Activated T-helper 2 cell treated with anti-CD3 and anti-CD28 coated beads, Interferon-gamma antibody, Interleukin-2, Interleukin-4, amounts not matched to agents 10 μg/mL and 5 μg/mL and 100 μg/mL, durations not matched to agents 14 hours and 24 hours and 36 hours (primary cell): ENCODE results near the gene STX1A. TPM values are rescaled to one million over a fixed set of nuclear protein-coding genes. Genes with fewer than 3 reads are reported as not detected.
A peak's percentile ranks its signal among the peaks of the same experiment; 100 is the strongest.
"Not testable (repeated sequence)": the region's sequence is repeated elsewhere in the genome, so short reads cannot be mapped to it uniquely, and the experiment has no call there.

ENCODE experiments used
- DNase-seq: peaks from one replicate; pipeline ENCODE4 v3.0.0; 2021; ENCODE audit warnings: low spot score
- H3K27ac Mint-ChIP-seq: one replicate; pipeline ENCODE4 v1.8.0; 2021; ENCODE audit warnings: mixed read lengths
- H3K27me3 Mint-ChIP-seq: one replicate; pipeline ENCODE4 v1.8.0; 2021; ENCODE audit warnings: low read depth, mixed read lengths
- H3K36me3 Mint-ChIP-seq: one replicate; pipeline ENCODE4 v1.8.0; 2021; ENCODE audit warnings: low read depth, mixed read lengths
- H3K4me1 Mint-ChIP-seq: one replicate; pipeline ENCODE4 v1.8.0; 2021; ENCODE audit warnings: low read depth, mixed read lengths
- H3K4me3 Mint-ChIP-seq: one replicate; pipeline ENCODE4 v1.8.0; 2021; ENCODE audit warnings: low read depth, mild to moderate bottlenecking, moderate library complexity, mixed read lengths
- H3K9me3 Mint-ChIP-seq: one replicate; pipeline ENCODE4 v1.8.0; 2021; ENCODE audit warnings: mixed read lengths
- intact Hi-C: fragments of 100-400 bp; cut with micrococcal nuclease; formaldehyde crosslinking; loops from one replicate; pipeline ENCODE4 v1.15.1; 2023
- total RNA-seq: library from RNA; stranded (reverse); gene quantifications from 2 replicates; pipeline ENCODE4 v1.2.3, GENCODE V29; 2022

Gene STX1A
- total RNA-seq, 1 donor from 2014 or later, result 17.2 TPM

DNA sequence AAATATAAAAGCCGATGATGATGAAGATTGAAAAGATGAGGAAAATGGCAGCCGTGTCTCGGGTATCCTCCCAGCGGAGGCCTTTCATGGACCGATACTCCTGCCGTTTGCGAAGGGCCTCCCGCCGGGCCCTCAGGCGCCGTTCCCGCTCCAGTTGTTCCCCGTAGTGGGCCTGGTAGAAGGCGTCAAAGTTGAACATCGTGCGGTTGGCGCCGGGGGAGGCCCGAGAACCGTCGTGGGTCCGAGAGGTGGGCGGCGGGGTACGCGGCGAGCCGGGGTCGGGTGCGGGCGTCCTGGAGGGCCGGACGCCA lies 36.8 kb downstream of the STX1A start:
- Mint-ChIP-seq H3K4me3 (peak overlapping the region; percentile 97), H3K27ac (peak overlapping the region; percentile 82), H3K4me1 (peaks cover 19% of the 10 kb centered on the region), H3K36me3 (peaks cover 48% of the 10 kb centered on the region), H3K27me3 (no peaks in the 10 kb centered on the region), H3K9me3 (no peaks in the 10 kb centered on the region)
- no peak for DNase-seq
- intact Hi-C loops, result loop anchor here (1.0 to 5.0 kb wide), 3 partner anchors 15 to 105 kb away; partner anchors contain the start of genes TBL2 and VPS37D

GRCh38 chr7:73681031-73681430 lies 38.4 kb downstream of the STX1A start:
- DNase-seq, result no peak
- Mint-ChIP-seq H3K4me1 (peaks cover 16% of the 10 kb centered on the region), H3K4me3 (peak overlapping the region; percentile 97), H3K27ac (no peak overlapping the region), H3K27me3 (no peaks in the 10 kb centered on the region), H3K36me3 (peaks cover 35% of the 10 kb centered on the region), H3K9me3 (no peaks in the 10 kb centered on the region)
- intact Hi-C loops, result loop anchor here (5.0 kb wide), 1 partner anchor 104 kb away; the partner anchor contains the start of gene TBL2

GRCh38 chr7:73680501-73680900 lies 39.0 kb downstream of the STX1A start:
- no peak overlapping the region for H3K27ac Mint-ChIP-seq
- peaks cover 33% of the 10 kb centered on the region for H3K36me3 Mint-ChIP-seq
- intact Hi-C loops, result loop anchor here (5.0 kb wide), 1 partner anchor 103 kb away; the partner anchor contains the start of gene TBL2
- H3K4me1 Mint-ChIP-seq, result peaks cover 16% of the 10 kb centered on the region
- peak overlapping the region; percentile 97 for H3K4me3 Mint-ChIP-seq
- DNase-seq, result no peak
- H3K27me3 Mint-ChIP-seq, result no peaks in the 10 kb centered on the region
- H3K9me3 Mint-ChIP-seq, result no peaks in the 10 kb centered on the region

DNA sequence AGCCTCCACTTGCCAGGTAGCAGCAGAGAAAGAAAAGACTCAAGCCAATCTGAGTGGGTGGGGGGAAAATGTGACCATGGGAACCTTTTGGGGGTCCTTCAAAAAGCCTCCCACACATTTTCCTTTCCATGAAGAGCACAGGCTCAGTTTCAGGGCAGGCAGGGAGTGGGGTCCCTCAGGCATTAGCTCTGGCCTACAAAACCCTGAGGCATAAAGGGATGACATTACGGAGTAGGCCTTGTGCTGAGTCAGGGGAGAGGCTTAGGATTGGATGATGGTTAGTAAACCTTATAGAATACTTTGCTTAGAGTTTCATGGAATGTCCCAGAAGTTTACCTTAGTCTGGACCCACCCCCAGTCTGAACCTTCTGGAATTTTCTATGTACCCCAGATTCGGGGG lies 39.8 kb downstream of the STX1A start:
- intact Hi-C loops, result loop anchor here (5.0 kb wide), 1 partner anchor 102 kb away; the partner anchor contains the start of gene TBL2
- no peak for DNase-seq
- H3K4me1 Mint-ChIP-seq, result peaks cover 16% of the 10 kb centered on the region
- H3K27ac Mint-ChIP-seq, result no peak overlapping the region
- no peaks in the 10 kb centered on the region for H3K9me3 Mint-ChIP-seq
- H3K36me3 Mint-ChIP-seq, result peaks cover 33% of the 10 kb centered on the region
- no peak overlapping the region for H3K4me3 Mint-ChIP-seq
- no peaks in the 10 kb centered on the region for H3K27me3 Mint-ChIP-seq

DNA sequence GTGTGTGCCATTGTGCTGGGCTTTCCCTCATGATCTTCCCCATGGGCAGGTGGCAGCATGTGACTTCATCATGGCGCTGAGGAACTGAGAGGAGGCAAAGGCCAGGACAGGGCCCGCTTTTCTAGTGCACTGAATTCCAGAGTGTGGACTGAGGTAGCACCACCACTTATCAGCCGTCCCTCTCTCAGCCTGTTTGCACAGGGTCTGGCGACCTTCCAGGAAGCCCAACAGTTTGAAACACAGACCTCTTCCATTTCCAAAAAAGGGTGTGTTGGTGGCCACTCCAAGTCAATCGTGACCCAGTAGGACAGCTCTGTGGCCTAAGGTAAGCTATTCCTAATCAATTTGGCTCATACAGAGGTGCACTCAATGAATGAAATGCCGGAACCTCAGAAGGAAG lies 40.6 kb downstream of the STX1A start:
- H3K4me3 Mint-ChIP-seq, result no peak overlapping the region

GRCh38 chr7:73676062-73676461 lies 43.4 kb downstream of the STX1A start:
- H3K27me3 Mint-ChIP-seq, H3K27ac Mint-ChIP-seq, H3K9me3 Mint-ChIP-seq, DNase-seq, intact Hi-C loops, H3K4me1 Mint-ChIP-seq, H3K4me3 Mint-ChIP-seq: not testable (repeated sequence)
- H3K36me3 Mint-ChIP-seq, result peaks cover 23% of the 10 kb centered on the region

More for the DNA sequence above, 40.6 kb downstream of the STX1A start:
- Mint-ChIP-seq H3K9me3 (no peaks in the 10 kb centered on the region), H3K36me3 (peaks cover 32% of the 10 kb centered on the region), H3K27me3 (no peaks in the 10 kb centered on the region), H3K4me1 (peaks cover 14% of the 10 kb centered on the region), H3K27ac (no peak overlapping the region)
- DNase-seq, result no peak
- intact Hi-C loops, result no loop called here

DNA sequence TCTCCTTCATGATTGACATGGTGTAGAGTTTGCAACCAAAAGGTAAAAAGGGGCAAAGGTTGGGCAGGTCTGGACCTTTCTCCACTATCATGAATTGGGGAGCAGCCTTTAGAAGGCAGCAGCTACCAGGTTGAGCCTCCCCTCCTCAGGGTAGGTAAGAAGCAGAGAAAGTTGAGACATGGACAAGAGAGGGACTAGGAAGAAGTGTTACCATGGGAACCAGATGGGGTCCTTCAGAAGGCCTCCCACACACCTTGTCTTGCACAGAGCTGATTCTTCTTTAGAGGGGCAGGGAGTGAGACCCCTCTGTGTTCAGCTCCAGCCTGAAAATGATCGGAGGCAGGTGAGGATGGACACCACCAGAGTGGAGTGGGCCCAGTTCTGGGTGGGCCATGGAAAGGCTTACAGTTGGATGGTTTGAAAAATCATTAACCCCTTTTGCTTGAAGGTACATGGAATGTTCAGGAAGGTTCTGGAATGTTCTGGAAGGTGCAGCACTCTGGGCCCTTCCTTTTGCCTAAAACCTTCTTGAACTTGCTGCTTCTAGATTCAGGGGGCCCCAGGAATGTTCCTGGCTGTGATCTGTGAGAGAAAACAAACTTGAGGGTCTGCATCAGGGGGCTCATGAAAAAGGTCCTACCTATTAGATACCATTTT lies 44.9 kb downstream of the STX1A start:
- Mint-ChIP-seq H3K4me1 (no peaks in the 10 kb centered on the region), H3K27ac (no peak overlapping the region), H3K9me3 (no peaks in the 10 kb centered on the region), H3K36me3 (peaks cover 17% of the 10 kb centered on the region), H3K27me3 (peaks cover 11% of the 10 kb centered on the region), H3K4me3 (no peak overlapping the region)
- intact Hi-C loops, result no loop called here
- no peak for DNase-seq

DNA sequence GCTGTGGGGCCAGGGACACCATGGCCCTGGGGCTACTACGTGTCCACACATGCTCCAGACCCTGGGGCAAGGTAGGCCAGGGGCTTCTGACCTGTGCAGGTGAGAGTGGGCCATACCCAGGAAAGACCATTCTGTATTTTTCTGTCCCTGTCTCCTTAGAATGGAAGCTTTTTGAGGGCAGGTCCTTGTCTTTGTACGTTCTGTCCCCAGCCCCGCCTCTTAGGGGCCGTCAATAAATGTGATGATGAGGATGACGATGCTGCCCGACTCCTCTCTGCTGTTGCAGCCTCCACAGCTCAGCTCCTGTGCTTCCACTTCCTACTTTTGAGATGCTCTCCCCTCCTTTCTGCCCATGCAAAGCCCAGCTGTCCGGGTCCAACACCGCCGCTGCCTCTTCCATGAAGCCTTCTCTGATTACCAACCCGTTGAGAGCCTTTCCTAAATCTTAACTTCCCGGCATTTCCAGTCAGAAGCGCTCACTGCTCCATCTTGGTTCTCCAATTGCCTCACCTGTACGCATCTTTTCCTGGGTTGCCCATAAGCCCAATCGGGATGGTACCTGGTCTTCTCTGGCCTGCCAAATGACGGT lies 47.5 kb downstream of the STX1A start:
- Mint-ChIP-seq H3K4me1 (peaks cover 6% of the 10 kb centered on the region), H3K27ac (no peak overlapping the region), H3K4me3 (no peak overlapping the region), H3K9me3 (no peaks in the 10 kb centered on the region), H3K27me3 (peaks cover 20% of the 10 kb centered on the region), H3K36me3 (no peaks in the 10 kb centered on the region)
- DNase-seq, result no peak
- intact Hi-C loops, result no loop called here

DNA sequence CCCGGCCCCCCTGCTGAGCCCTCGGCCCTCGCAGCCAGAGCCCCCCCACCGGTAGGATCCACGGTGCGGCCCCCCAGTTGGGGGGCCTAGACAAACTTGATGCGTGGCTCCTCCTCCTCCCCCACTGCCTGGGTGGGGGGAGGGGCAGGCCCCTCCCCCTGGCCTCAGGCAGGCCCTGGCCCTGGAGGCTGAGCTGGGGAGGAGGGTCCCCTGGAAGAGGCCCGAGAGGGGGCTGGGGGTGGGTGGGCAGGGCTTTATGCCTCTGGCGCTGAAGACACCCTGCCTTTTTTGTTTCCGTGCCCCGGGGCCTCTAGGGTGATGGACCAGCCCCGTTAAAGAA lies 48.2 kb downstream of the STX1A start:
- Mint-ChIP-seq H3K4me3 (no peak overlapping the region), H3K36me3 (no peaks in the 10 kb centered on the region), H3K27me3 (peaks cover 20% of the 10 kb centered on the region), H3K4me1 (peaks cover 6% of the 10 kb centered on the region), H3K9me3 (no peaks in the 10 kb centered on the region), H3K27ac (no peak overlapping the region)
- no peak for DNase-seq
- intact Hi-C loops, result no loop called here

DNA sequence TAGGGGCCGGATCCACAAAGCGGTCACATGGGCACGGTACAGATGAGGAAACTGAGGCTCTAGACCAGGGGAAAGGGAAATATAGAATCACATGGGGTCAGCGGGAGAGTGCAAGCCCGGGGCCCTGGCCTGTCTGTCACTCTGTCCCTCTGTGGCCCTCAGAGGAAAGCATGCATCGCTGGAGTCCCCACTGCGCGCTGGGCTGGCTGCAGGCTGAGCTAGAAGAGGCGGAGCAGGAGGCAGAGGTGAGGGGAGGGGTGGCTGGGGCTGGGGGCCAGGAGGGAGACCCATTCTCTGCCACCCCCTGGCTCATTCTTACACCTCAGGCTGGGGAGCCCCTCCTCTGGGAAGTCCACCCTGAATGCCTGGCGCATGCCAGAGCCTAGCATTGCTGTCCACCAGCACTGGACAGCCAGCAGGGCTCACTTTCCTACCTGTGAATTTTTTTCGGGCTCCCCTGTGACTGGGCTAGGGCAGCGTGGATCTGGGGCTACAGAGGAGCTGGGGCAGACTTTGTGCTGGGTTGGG lies 49.5 kb downstream of the STX1A start:
- Mint-ChIP-seq H3K9me3 (no peaks in the 10 kb centered on the region), H3K4me1 (peaks cover 6% of the 10 kb centered on the region), H3K27ac (no peak overlapping the region), H3K36me3 (no peaks in the 10 kb centered on the region), H3K27me3 (peaks cover 28% of the 10 kb centered on the region), H3K4me3 (no peak overlapping the region)
- no peak for DNase-seq
- intact Hi-C loops, result loop anchor here (5.0 kb wide), 3 partner anchors 47 to 63 kb away; partner anchors contain the start of genes MLXIPL and STX1A

- Mint-ChIP-seq H3K27me3 (peaks cover 28% of the 10 kb centered on the region), H3K9me3 (no peaks in the 10 kb centered on the region), H3K4me3 (no peak overlapping the region), H3K36me3 (no peaks in the 10 kb centered on the region), H3K27ac (no peak overlapping the region), H3K4me1 (peaks cover 6% of the 10 kb centered on the region)
- no peak for DNase-seq
- intact Hi-C loops, result loop anchor here (5.0 kb wide), 3 partner anchors 47 to 62 kb away; partner anchors contain the start of genes MLXIPL and STX1A
Measured at GRCh38 chr7:73669288-73669701, 50.2 kb downstream of the STX1A start.

GRCh38 chr7:73668886-73669230 lies 50.6 kb downstream of the STX1A start:
- H3K27me3 Mint-ChIP-seq, result peaks cover 28% of the 10 kb centered on the region
- H3K4me3 Mint-ChIP-seq, result peak overlapping the region; percentile 40
- H3K9me3 Mint-ChIP-seq, result no peaks in the 10 kb centered on the region
- H3K4me1 Mint-ChIP-seq, result peaks cover 6% of the 10 kb centered on the region
- H3K27ac Mint-ChIP-seq, result no peak overlapping the region
- DNase-seq, result no peak
- H3K36me3 Mint-ChIP-seq, result no peaks in the 10 kb centered on the region
- intact Hi-C loops, result loop anchor here (5.0 kb wide), 3 partner anchors 47 to 62 kb away; partner anchors contain the start of genes MLXIPL and STX1A
